Cerebellar cortex (tissue), 1 donor: ENCODE results near the gene JADE2.
A peak's percentile ranks its signal among the peaks of the same experiment; 100 is the strongest.
"Not testable (repeated sequence)": the region's sequence is repeated elsewhere in the genome, so short reads cannot be mapped to it uniquely, and the experiment has no call there.

Source experiments
- DNase-seq: peaks from one replicate; pipeline ENCODE4 v3.0.0-alpha.2; 2015; ENCODE audit warnings: low spot score

Gene JADE2

GRCh38 chr5:134508521-134509195 lies 16.8 kb upstream of the JADE2 start:
- no peak for DNase-seq

GRCh38 chr5:134509308-134510040 lies 16.0 kb upstream of the JADE2 start:
- no peak for DNase-seq

- no peak for DNase-seq
These were observed 14.3 kb upstream of the JADE2 start for GRCh38 chr5:134510970-134511795.

GRCh38 chr5:134511796-134512660 lies 13.4 kb upstream of the JADE2 start:
- peak; percentile 50 for DNase-seq

- no peak for DNase-seq
These were observed 12.8 kb upstream of the JADE2 start for GRCh38 chr5:134512661-134512999.

GRCh38 chr5:134515801-134516200 lies 9.7 kb upstream of the JADE2 start:
- DNase-seq, result peak; percentile 90

GRCh38 chr5:134516984-134517383 lies 8.5 kb upstream of the JADE2 start:
- DNase-seq, result not testable (repeated sequence)

- no peak for DNase-seq
These were observed 7.9 kb upstream of the JADE2 start for GRCh38 chr5:134517553-134517952.

- no peak for DNase-seq
These were observed 5.5 kb upstream of the JADE2 start for GRCh38 chr5:134519989-134520388.

- DNase-seq, result no peak
These were observed 3.6 kb upstream of the JADE2 start for GRCh38 chr5:134521841-134522240.

GRCh38 chr5:134523543-134524271 lies 1.8 kb upstream of the JADE2 start:
- peak; percentile 51 for DNase-seq

- peak; percentile 83 for DNase-seq
These were observed 1.1 kb upstream of the JADE2 start for GRCh38 chr5:134524272-134524825.

GRCh38 chr5:134525683-134526482 lies 413 bp downstream of the JADE2 start:
- peak; percentile 80 for DNase-seq

- peak; percentile 80 for DNase-seq
These were observed 1.1 kb downstream of the JADE2 start for GRCh38 chr5:134526483-134527155.

- DNase-seq, result peak; percentile 82
These were observed 1.9 kb downstream of the JADE2 start for GRCh38 chr5:134527156-134527960.

GRCh38 chr5:134527961-134528424 lies 2.5 kb downstream of the JADE2 start:
- DNase-seq, result no peak

GRCh38 chr5:134528556-134528955 lies 3.1 kb downstream of the JADE2 start:
- no peak for DNase-seq

GRCh38 chr5:134529460-134529859 lies 4.0 kb downstream of the JADE2 start:
- DNase-seq, result no peak
